H9 (cell line): ENCODE results near the gene RAD54L2. TPM values are rescaled to one million over a fixed set of nuclear protein-coding genes. Genes with fewer than 3 reads are reported as not detected.

Experiments
- DNase-seq: peaks from one replicate; pipeline ENCODE4 v3.0.0-alpha.2; 2017
- H2AFZ ChIP-seq: one replicate; pipeline ENCODE4 v1.6.1; 2013; ENCODE audit warnings: mild to moderate bottlenecking, low read length, control low read depth, moderate library complexity
- H2AK5ac ChIP-seq: 2 replicates; pipeline ENCODE4 v1.6.1; 2013; ENCODE audit warnings: low read length, control low read depth, mixed read lengths; ENCODE audit not compliant: insufficient read length
- H2BK120ac ChIP-seq: one replicate; pipeline ENCODE4 v1.6.1; 2013; ENCODE audit warnings: low read depth, mild to moderate bottlenecking, low read length, control low read depth, inconsistent platforms; ENCODE audit not compliant: poor library complexity, severe bottlenecking
- H2BK12ac ChIP-seq: 2 replicates; pipeline ENCODE4 v1.6.1; 2013; ENCODE audit warnings: low read length, control low read depth, mixed read lengths, low read depth; ENCODE audit not compliant: insufficient read length
- H2BK15ac ChIP-seq: 2 replicates; pipeline ENCODE4 v1.6.1; 2013; ENCODE audit warnings: low read depth, low read length, control low read depth
- H2BK20ac ChIP-seq: one replicate; pipeline ENCODE4 v1.6.1; 2013; ENCODE audit warnings: low read depth, mild to moderate bottlenecking, low read length, control low read depth, inconsistent platforms; ENCODE audit not compliant: poor library complexity, severe bottlenecking
- H2BK5ac ChIP-seq: 2 replicates; pipeline ENCODE4 v1.6.1; 2013; ENCODE audit warnings: low read length, control low read depth, mixed read lengths; ENCODE audit not compliant: insufficient read length
- H3K14ac ChIP-seq: 2 replicates; pipeline ENCODE4 v1.6.1; 2013; ENCODE audit warnings: low read length, control low read depth; ENCODE audit not compliant: insufficient read depth
- H3K18ac ChIP-seq: 2 replicates; pipeline ENCODE4 v1.6.1; 2013; ENCODE audit warnings: low read depth, mild to moderate bottlenecking, mixed read lengths, low read length, control low read depth; ENCODE audit not compliant: insufficient read length
- H3K23ac ChIP-seq: 2 replicates; pipeline ENCODE4 v1.6.1; 2013; ENCODE audit warnings: low read length, control low read depth, mixed read lengths, low read depth; ENCODE audit not compliant: insufficient read length
- H3K23me2 ChIP-seq: 2 replicates; pipeline ENCODE4 v1.6.1; 2013; ENCODE audit warnings: low read depth, mild to moderate bottlenecking, mixed read lengths, low read length, control low read depth; ENCODE audit not compliant: insufficient read length, poor library complexity, severe bottlenecking
- H3K27ac ChIP-seq: 2 replicates; pipeline ENCODE4 v1.5.1; 2013; ENCODE audit warnings: low read length, control low read depth, mixed read lengths, low read depth; ENCODE audit not compliant: insufficient read length
- H3K27me3 ChIP-seq: 2 replicates; pipeline ENCODE4 v1.6.1; 2013; ENCODE audit warnings: low read length, control low read depth, inconsistent platforms; ENCODE audit not compliant: insufficient read depth
- H3K4ac ChIP-seq: 2 replicates; pipeline ENCODE4 v1.6.1; 2013; ENCODE audit warnings: low read depth, mild to moderate bottlenecking, control low read depth, inconsistent platforms, low read length, moderate library complexity
- H3K4me1 ChIP-seq: 2 replicates; pipeline ENCODE4 v1.6.1; 2013; ENCODE audit warnings: low read length, control low read depth, inconsistent platforms; ENCODE audit not compliant: insufficient read depth
- H3K4me2 ChIP-seq: 2 replicates; pipeline ENCODE4 v1.6.1; 2013; ENCODE audit warnings: low read length, control low read depth, mixed read lengths; ENCODE audit not compliant: insufficient read length, insufficient read depth
- H3K56ac ChIP-seq: 2 replicates; pipeline ENCODE4 v1.6.1; 2013; ENCODE audit warnings: low read depth, mild to moderate bottlenecking, mixed read lengths, low read length, control low read depth; ENCODE audit not compliant: insufficient read length
- H3K79me1 ChIP-seq: 2 replicates; pipeline ENCODE4 v1.6.1; 2013; ENCODE audit warnings: low read depth, mild to moderate bottlenecking, moderate library complexity, low read length, control low read depth, inconsistent platforms; ENCODE audit not compliant: insufficient read depth, poor library complexity, severe bottlenecking
- H3K79me2 ChIP-seq: 2 replicates; pipeline ENCODE4 v1.6.1; 2013; ENCODE audit warnings: low read length, control low read depth, inconsistent platforms; ENCODE audit not compliant: insufficient read depth
- H3K9ac ChIP-seq: 2 replicates; pipeline ENCODE4 v1.6.1; 2013; ENCODE audit warnings: low read length, control low read depth, mixed read lengths; ENCODE audit not compliant: insufficient read length; ENCODE audit errors: extremely low read depth
- H3K9me3 ChIP-seq: one replicate; pipeline ENCODE4 v1.6.1; 2013; ENCODE audit warnings: low read depth, low read length, inconsistent platforms; ENCODE audit not compliant: control insufficient read depth
- H3T11ph ChIP-seq: one replicate; pipeline ENCODE4 v1.6.1; 2013; ENCODE audit warnings: mild to moderate bottlenecking, low read length, control low read depth, inconsistent platforms
- H4K20me1 ChIP-seq: one replicate; pipeline ENCODE4 v1.6.1; 2013; ENCODE audit not compliant: control insufficient read depth, insufficient read length, insufficient read depth
- H4K5ac ChIP-seq: 2 replicates; pipeline ENCODE4 v1.6.1; 2013; ENCODE audit warnings: low read depth, mild to moderate bottlenecking, mixed read lengths, low read length, control low read depth; ENCODE audit not compliant: insufficient read length
- H4K8ac ChIP-seq: replicated peaks from 2 replicates; pipeline ENCODE4 v1.6.1; 2013; ENCODE audit warnings: low read length, control low read depth, mixed read lengths, low read depth; ENCODE audit not compliant: insufficient read length
- H4K91ac ChIP-seq: 2 replicates; pipeline ENCODE4 v1.6.1; 2013; ENCODE audit warnings: low read depth, mild to moderate bottlenecking, moderate library complexity, mixed read lengths, low read length, control low read depth; ENCODE audit not compliant: insufficient read length
- H3K27ac Mint-ChIP-seq, 3 experiments: 2 replicates in 2 of 3; 3 replicates in 1 of 3; pipeline ENCODE4 v1.8.0; 2020 to 2021; ENCODE audit warnings: mixed read lengths in 3 of 3, mild to moderate bottlenecking in 1 of 3, moderate library complexity in 1 of 3
- H3K27me3 Mint-ChIP-seq: 2 replicates; pipeline ENCODE4 v1.8.0; 2021; ENCODE audit warnings: low read depth, mild to moderate bottlenecking, moderate library complexity, mixed read lengths
- H3K36me3 Mint-ChIP-seq, 3 experiments: 2 replicates in 2 of 3; 3 replicates in 1 of 3; pipeline ENCODE4 v1.8.0; 2020 to 2021; ENCODE audit warnings: low read depth in 3 of 3, mixed read lengths in 3 of 3; ENCODE audit not compliant: insufficient read depth in 1 of 3
- H3K4me1 Mint-ChIP-seq, 2 experiments: 2 replicates each; pipeline ENCODE4 v1.8.0; 2020; ENCODE audit warnings: mixed read lengths in 2 of 2
- H3K4me3 Mint-ChIP-seq, 2 experiments: 2 replicates in 1 of 2; 3 replicates in 1 of 2; pipeline ENCODE4 v1.8.0; 2020 to 2021; ENCODE audit warnings: mild to moderate bottlenecking in 2 of 2, mixed read lengths in 2 of 2, moderate library complexity in 1 of 2
- H3K9me3 Mint-ChIP-seq, 2 experiments: 2 replicates in 1 of 2; 3 replicates in 1 of 2; pipeline ENCODE4 v1.8.0; 2020; ENCODE audit warnings: mild to moderate bottlenecking in 2 of 2, mixed read lengths in 2 of 2, moderate library complexity in 1 of 2
- WGBS: extraction: QIAGEN DNeasy Blood & Tissue Kit; methylation state at CpG from one replicate; pipeline ENCODE4 v1.1.7; 2013; ENCODE audit warnings: missing lambda C conversion rate, low lambda C conversion rate, mixed read lengths; ENCODE audit not compliant: insufficient read length; ENCODE audit errors: extremely low coverage; 5-methylcytosine and 5-hydroxymethylcytosine counted together
- total RNA-seq: library from RNA; stranded (reverse); gene quantifications from 2 replicates; pipeline ENCODE4 v1.2.1, GENCODE V29; 2021
- TF ChIP-seq, protein P1 (sequence below): fragments of 200-600 bp; sonication (generic); conservative IDR thresholded peaks from 3 replicates; pipeline ENCODE4 v1.8.0; 2021; ENCODE audit warnings: antibody characterized with exemption, mild to moderate bottlenecking

The RAD54L2 gene
- total RNA-seq, 1 experiment from 2014 or later, result 40.7 TPM

DNA sequence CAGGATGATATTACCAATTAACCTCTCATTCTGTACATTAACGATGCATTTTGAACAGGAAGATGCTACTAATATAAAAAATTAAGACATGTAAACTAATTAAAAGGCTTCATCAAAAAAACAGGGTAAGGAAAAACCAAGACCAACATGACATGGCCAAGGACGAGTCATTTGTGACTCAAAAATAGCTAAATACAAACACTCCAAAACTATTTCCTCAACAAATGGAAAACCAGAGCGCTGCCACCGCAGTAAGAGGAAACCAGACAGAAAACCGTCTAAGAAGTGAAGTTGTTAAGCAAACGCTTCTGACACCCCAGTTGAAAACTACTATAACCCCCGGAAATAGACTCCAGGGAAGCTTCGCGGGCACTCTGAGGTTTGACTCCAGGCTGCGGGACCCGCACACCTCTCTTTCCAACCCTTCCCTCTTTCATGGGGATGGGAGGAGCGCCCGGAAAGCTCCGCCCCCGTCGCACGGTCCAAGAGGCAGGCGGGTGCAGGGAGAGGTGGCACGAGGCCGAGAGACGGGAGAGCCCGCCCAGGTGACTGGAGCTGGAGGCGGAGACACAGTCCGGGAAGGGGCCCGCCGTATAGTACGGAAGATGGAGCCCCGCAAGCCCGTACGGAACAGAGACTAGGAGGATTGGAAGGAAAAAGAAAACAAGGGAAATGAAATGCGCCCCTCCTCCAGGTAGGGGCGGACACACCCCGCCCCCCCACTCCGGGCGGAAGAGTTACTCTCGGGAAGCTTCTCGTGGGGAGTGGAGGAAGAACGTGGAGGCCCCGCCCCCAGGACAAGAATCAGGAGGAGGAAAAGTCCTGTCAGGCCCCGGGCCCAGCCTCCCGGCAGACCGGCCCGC, 39.4 kb upstream of the RAD54L2 start:
- Histone ChIP-seq H3K27ac (peak overlapping the region; percentile 16), H3K9me3 (no peaks in the 10 kb centered on the region), H2BK5ac (no peak overlapping the region), H2BK20ac (no peak overlapping the region), H2AFZ (no peak overlapping the region), H4K91ac (no peak overlapping the region), H3K27me3 (no peaks in the 10 kb centered on the region), H3K56ac (no peak overlapping the region), H2AK5ac (no peak overlapping the region), H4K8ac (no peak overlapping the region), H3T11ph (no peak overlapping the region), H4K5ac (no peak overlapping the region), H3K79me2 (peaks cover 9% of the 10 kb centered on the region; the same call in 1 of the 2 replicates), H4K20me1 (no peaks in the 10 kb centered on the region), H3K4ac (no peak overlapping the region), H3K18ac (peak overlapping the region; percentile 18), H2BK12ac (no peak overlapping the region), H3K23me2 (no peaks in the 10 kb centered on the region), H2BK120ac (no peak overlapping the region), H3K9ac (peak overlapping the region; percentile 25), H2BK15ac (no peak overlapping the region), H3K79me1 (no peaks in the 10 kb centered on the region), H3K23ac (no peak overlapping the region), H3K4me1 (no peaks in the 10 kb centered on the region), H3K14ac (0 out of 2 replicates have a peak overlapping the region, but pooled peaks have one; percentile 32), H3K4me2 (peak overlapping the region; percentile 67)
- Mint-ChIP-seq H3K27me3 (no peaks in the 10 kb centered on the region), H3K27ac (peak overlapping the region; percentile 95 to 99 (median 98)), H3K4me1 (0 out of 4 replicates have a peak, but pooled peaks cover 0 to 2% of the 10 kb centered on the region in 2 experiments), H3K4me3 (peak overlapping the region; percentile 91 to 92), H3K9me3 (no peaks in the 10 kb centered on the region; a peak in 2 of 5 replicates), H3K36me3 (peaks cover 2 to 12% (median 4%) of the 10 kb centered on the region in 3 experiments; a peak in 5 of 7 replicates)
- TF ChIP-seq, protein P1, sequence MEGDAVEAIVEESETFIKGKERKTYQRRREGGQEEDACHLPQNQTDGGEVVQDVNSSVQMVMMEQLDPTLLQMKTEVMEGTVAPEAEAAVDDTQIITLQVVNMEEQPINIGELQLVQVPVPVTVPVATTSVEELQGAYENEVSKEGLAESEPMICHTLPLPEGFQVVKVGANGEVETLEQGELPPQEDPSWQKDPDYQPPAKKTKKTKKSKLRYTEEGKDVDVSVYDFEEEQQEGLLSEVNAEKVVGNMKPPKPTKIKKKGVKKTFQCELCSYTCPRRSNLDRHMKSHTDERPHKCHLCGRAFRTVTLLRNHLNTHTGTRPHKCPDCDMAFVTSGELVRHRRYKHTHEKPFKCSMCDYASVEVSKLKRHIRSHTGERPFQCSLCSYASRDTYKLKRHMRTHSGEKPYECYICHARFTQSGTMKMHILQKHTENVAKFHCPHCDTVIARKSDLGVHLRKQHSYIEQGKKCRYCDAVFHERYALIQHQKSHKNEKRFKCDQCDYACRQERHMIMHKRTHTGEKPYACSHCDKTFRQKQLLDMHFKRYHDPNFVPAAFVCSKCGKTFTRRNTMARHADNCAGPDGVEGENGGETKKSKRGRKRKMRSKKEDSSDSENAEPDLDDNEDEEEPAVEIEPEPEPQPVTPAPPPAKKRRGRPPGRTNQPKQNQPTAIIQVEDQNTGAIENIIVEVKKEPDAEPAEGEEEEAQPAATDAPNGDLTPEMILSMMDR, result no peak
- WGBS, result no CpG with 5 or more reads among the region's 43 CpGs
- DNase-seq, result peak; percentile 97
